NB4 (cell line): ENCODE measurements around the gene CBR1.

Source experiments
- MYC ChIP-seq: IDR thresholded peaks from 2 replicates; pipeline ENCODE4 v1.6.1; 2011; ENCODE audit warnings: low read depth, low read length
- POLR2A ChIP-seq: IDR thresholded peaks from 2 replicates; pipeline ENCODE4 v1.6.1; 2011; ENCODE audit warnings: mild to moderate bottlenecking; ENCODE audit not compliant: insufficient read length; ENCODE audit errors: extremely low read depth
- TF ChIP-seq, protein P1 (sequence below): IDR thresholded peaks from one replicate; pipeline ENCODE4 v1.5.1; 2012; ENCODE audit warnings: low read depth, low read length

DNA sequence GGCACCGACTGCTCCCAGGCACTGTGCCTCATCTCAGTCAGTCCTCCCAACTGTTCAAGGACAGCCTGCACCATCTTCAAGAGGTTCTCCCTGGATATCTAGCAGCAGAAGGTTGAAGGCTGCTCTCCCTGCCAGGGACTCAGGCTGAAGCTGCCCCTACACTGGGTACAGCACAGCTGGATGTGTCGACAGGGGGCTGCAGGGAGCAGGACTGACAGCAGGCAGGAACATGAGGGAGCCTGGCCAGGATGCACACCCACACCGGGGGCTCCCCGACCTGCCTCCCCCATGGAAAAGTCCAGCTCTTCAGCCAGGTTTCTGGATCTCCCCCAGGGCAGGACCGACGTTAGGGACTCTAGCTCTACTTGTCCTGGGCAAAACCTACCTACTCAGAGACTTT lies 30.0 kb upstream of the CBR1 start:
- TF ChIP-seq, protein P1, sequence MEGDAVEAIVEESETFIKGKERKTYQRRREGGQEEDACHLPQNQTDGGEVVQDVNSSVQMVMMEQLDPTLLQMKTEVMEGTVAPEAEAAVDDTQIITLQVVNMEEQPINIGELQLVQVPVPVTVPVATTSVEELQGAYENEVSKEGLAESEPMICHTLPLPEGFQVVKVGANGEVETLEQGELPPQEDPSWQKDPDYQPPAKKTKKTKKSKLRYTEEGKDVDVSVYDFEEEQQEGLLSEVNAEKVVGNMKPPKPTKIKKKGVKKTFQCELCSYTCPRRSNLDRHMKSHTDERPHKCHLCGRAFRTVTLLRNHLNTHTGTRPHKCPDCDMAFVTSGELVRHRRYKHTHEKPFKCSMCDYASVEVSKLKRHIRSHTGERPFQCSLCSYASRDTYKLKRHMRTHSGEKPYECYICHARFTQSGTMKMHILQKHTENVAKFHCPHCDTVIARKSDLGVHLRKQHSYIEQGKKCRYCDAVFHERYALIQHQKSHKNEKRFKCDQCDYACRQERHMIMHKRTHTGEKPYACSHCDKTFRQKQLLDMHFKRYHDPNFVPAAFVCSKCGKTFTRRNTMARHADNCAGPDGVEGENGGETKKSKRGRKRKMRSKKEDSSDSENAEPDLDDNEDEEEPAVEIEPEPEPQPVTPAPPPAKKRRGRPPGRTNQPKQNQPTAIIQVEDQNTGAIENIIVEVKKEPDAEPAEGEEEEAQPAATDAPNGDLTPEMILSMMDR, result no peak
- TF ChIP-seq POLR2A, result no peak
- no peak for TF ChIP-seq MYC
